Astrocyte (in vitro differentiated cells and primary cell): ENCODE results near the gene HS6ST2. TPM values are rescaled to one million over a fixed set of nuclear protein-coding genes. Genes with fewer than 3 reads are reported as not detected.

Experiments
- DNase-seq: peaks from one replicate; pipeline ENCODE4 v3.0.0-alpha.2; 2010; ENCODE audit warnings: low read depth
- FAIRE-seq: peaks from 2 replicates; lab custom pipeline; 2011; peaks lifted over from hg19 to GRCh38; lab: Jason Lieb, UNC
- H2AFZ ChIP-seq: 2 replicates; pipeline ENCODE4 v1.6.0; 2012; ENCODE audit warnings: low read depth, low read length, inconsistent platforms
- H3K27ac ChIP-seq: 2 replicates; pipeline ENCODE4 v1.5.1; 2011; ENCODE audit warnings: low read depth, low read length, inconsistent platforms
- H3K27me3 ChIP-seq: 2 replicates; pipeline ENCODE4 v1.6.0; 2011; ENCODE audit warnings: low read length, inconsistent platforms; ENCODE audit not compliant: insufficient read depth
- H3K36me3 ChIP-seq: 2 replicates; pipeline ENCODE4 v1.5.1; 2011; ENCODE audit warnings: low read length, inconsistent platforms; ENCODE audit not compliant: insufficient read depth
- H3K4me1 ChIP-seq: 2 replicates; pipeline ENCODE4 v1.5.1; 2011; ENCODE audit warnings: low read length, inconsistent platforms; ENCODE audit not compliant: insufficient read depth
- H3K4me2 ChIP-seq: 2 replicates; pipeline ENCODE4 v1.6.0; 2012; ENCODE audit warnings: low read length, inconsistent platforms
- H3K4me3 ChIP-seq: 2 replicates; pipeline ENCODE4 v1.5.1; 2011; ENCODE audit warnings: low read depth, mild to moderate bottlenecking, low read length, inconsistent platforms; ENCODE audit not compliant: insufficient read depth
- H3K79me2 ChIP-seq: 2 replicates; pipeline ENCODE4 v1.6.0; 2012; ENCODE audit warnings: mild to moderate bottlenecking, low read length, inconsistent platforms; ENCODE audit not compliant: insufficient read depth
- H3K9ac ChIP-seq: 2 replicates; pipeline ENCODE4 v1.6.0; 2012; ENCODE audit warnings: mild to moderate bottlenecking, low read length, inconsistent platforms
- H3K9me3 ChIP-seq: 2 replicates; pipeline ENCODE4 v1.5.1; 2012; ENCODE audit warnings: low read depth, mild to moderate bottlenecking, low read length, inconsistent platforms; ENCODE audit not compliant: insufficient read depth
- H4K20me1 ChIP-seq: 2 replicates; pipeline ENCODE4 v1.6.0; 2012; ENCODE audit warnings: low read length, inconsistent platforms; ENCODE audit not compliant: insufficient read depth
- H3K27ac Mint-ChIP-seq: one replicate; pipeline ENCODE4 v1.8.0; 2021; ENCODE audit warnings: mild to moderate bottlenecking, mixed read lengths; ENCODE audit not compliant: unreplicated experiment
- H3K27me3 Mint-ChIP-seq: one replicate; pipeline ENCODE4 v1.8.0; 2021; ENCODE audit warnings: low read depth, mixed read lengths; ENCODE audit not compliant: unreplicated experiment
- H3K36me3 Mint-ChIP-seq: one replicate; pipeline ENCODE4 v1.8.0; 2021; ENCODE audit warnings: low read depth, mixed read lengths; ENCODE audit not compliant: unreplicated experiment
- H3K4me1 Mint-ChIP-seq: one replicate; pipeline ENCODE4 v1.8.0; 2021; ENCODE audit warnings: low read depth, mixed read lengths; ENCODE audit not compliant: unreplicated experiment
- H3K4me3 Mint-ChIP-seq: one replicate; pipeline ENCODE4 v1.8.0; 2021; ENCODE audit warnings: mild to moderate bottlenecking, moderate library complexity, mixed read lengths; ENCODE audit not compliant: unreplicated experiment
- H3K9me3 Mint-ChIP-seq: one replicate; pipeline ENCODE4 v1.8.0; 2021; ENCODE audit warnings: mild to moderate bottlenecking, mixed read lengths; ENCODE audit not compliant: unreplicated experiment
- CTCF ChIP-seq: IDR thresholded peaks from 2 replicates; pipeline ENCODE4 v1.5.1; 2011; ENCODE audit warnings: low read depth, mild to moderate bottlenecking, inconsistent platforms, low read length, moderate library complexity; ENCODE audit not compliant: insufficient read depth
- EZH2 ChIP-seq: IDR thresholded peaks from 2 replicates; pipeline ENCODE4 v1.6.1; 2012; ENCODE audit warnings: mild to moderate bottlenecking, low read length, inconsistent platforms; ENCODE audit not compliant: insufficient read depth
- total RNA-seq: library from RNA; stranded (reverse); gene quantifications from 2 replicates; pipeline ENCODE4 v1.2.1, GENCODE V29; 2021

The HS6ST2 gene
- total RNA-seq, 1 donor from 2014 or later: 12.9 TPM

GRCh38 chrX:132908891-132909290 lies 49.5 kb downstream of the HS6ST2 start:
- Histone ChIP-seq H4K20me1 (no peaks in the 10 kb centered on the region), H3K27me3 (no peaks in the 10 kb centered on the region), H3K9ac (no peak overlapping the region), H3K27ac (peak overlapping the region; percentile 42), H3K36me3 (no peaks in the 10 kb centered on the region), H2AFZ (no peak overlapping the region), H3K4me1 (peaks cover 3% of the 10 kb centered on the region), H3K4me2 (peak overlapping the region; percentile 57), H3K4me3 (no peak overlapping the region), H3K9me3 (no peaks in the 10 kb centered on the region), H3K79me2 (no peaks in the 10 kb centered on the region)
- Mint-ChIP-seq H3K27me3 (no peaks in the 10 kb centered on the region), H3K36me3 (no peaks in the 10 kb centered on the region), H3K27ac (no peak overlapping the region), H3K4me1 (peaks cover 7% of the 10 kb centered on the region), H3K4me3 (no peak overlapping the region), H3K9me3 (peaks cover 3% of the 10 kb centered on the region)
- no peak for TF ChIP-seq CTCF
- no peak for TF ChIP-seq EZH2
- DNase-seq (no peak), FAIRE-seq (no peak)

GRCh38 chrX:132900633-132901293 lies 57.7 kb downstream of the HS6ST2 start:
- Histone ChIP-seq H3K4me1 (no peaks in the 10 kb centered on the region), H3K36me3 (no peaks in the 10 kb centered on the region), H4K20me1 (no peaks in the 10 kb centered on the region), H3K9me3 (no peaks in the 10 kb centered on the region), H2AFZ (no peak overlapping the region), H3K4me2 (no peak overlapping the region), H3K9ac (no peak overlapping the region), H3K27me3 (no peaks in the 10 kb centered on the region), H3K27ac (no peak overlapping the region), H3K4me3 (no peak overlapping the region), H3K79me2 (no peaks in the 10 kb centered on the region)
- no peaks in the 10 kb centered on the region for H3K9me3 Mint-ChIP-seq
- H3K36me3 Mint-ChIP-seq: peaks cover 3% of the 10 kb centered on the region
- no peaks in the 10 kb centered on the region for H3K4me1 Mint-ChIP-seq
- no peak overlapping the region for H3K4me3 Mint-ChIP-seq
- DNase-seq (no peak), FAIRE-seq (peak; percentile 56)
- no peak for TF ChIP-seq EZH2
- TF ChIP-seq CTCF: no peak
- H3K27me3 Mint-ChIP-seq: no peaks in the 10 kb centered on the region
- H3K27ac Mint-ChIP-seq: no peak overlapping the region

GRCh38 chrX:132887569-132887968 lies 70.9 kb downstream of the HS6ST2 start:
- H3K36me3 ChIP-seq: no peaks in the 10 kb centered on the region
- no peak overlapping the region for H3K9ac ChIP-seq
- FAIRE-seq (peak; percentile 90), DNase-seq (no peak)
- no peaks in the 10 kb centered on the region for H4K20me1 ChIP-seq
- no peak overlapping the region for H3K4me3 Mint-ChIP-seq
- H3K27me3 ChIP-seq: no peaks in the 10 kb centered on the region
- no peaks in the 10 kb centered on the region for H3K4me1 ChIP-seq
- H3K27ac Mint-ChIP-seq: no peak overlapping the region
- peaks cover 2% of the 10 kb centered on the region for H3K9me3 Mint-ChIP-seq
- no peak overlapping the region for H2AFZ ChIP-seq
- no peaks in the 10 kb centered on the region for H3K4me1 Mint-ChIP-seq
- H3K4me3 ChIP-seq: no peak overlapping the region
- TF ChIP-seq EZH2 (no peak), CTCF (no peak)
- H3K27me3 Mint-ChIP-seq: no peaks in the 10 kb centered on the region
- H3K4me2 ChIP-seq: no peak overlapping the region
- no peak overlapping the region for H3K27ac ChIP-seq
- no peaks in the 10 kb centered on the region for H3K79me2 ChIP-seq
- no peaks in the 10 kb centered on the region for H3K9me3 ChIP-seq
- peaks cover 2% of the 10 kb centered on the region for H3K36me3 Mint-ChIP-seq
